ENCODE measurements around the gene TLK1. TPM values are rescaled to one million over a fixed set of nuclear protein-coding genes. Genes with fewer than 3 reads are reported as not detected.

The TLK1 gene
- total and polyA plus RNA-seq, 2 donors (not counting 3 experiments of a cell fraction or from before 2014, with no cell fraction given), result 5.8 to 62.7 TPM

DNA sequence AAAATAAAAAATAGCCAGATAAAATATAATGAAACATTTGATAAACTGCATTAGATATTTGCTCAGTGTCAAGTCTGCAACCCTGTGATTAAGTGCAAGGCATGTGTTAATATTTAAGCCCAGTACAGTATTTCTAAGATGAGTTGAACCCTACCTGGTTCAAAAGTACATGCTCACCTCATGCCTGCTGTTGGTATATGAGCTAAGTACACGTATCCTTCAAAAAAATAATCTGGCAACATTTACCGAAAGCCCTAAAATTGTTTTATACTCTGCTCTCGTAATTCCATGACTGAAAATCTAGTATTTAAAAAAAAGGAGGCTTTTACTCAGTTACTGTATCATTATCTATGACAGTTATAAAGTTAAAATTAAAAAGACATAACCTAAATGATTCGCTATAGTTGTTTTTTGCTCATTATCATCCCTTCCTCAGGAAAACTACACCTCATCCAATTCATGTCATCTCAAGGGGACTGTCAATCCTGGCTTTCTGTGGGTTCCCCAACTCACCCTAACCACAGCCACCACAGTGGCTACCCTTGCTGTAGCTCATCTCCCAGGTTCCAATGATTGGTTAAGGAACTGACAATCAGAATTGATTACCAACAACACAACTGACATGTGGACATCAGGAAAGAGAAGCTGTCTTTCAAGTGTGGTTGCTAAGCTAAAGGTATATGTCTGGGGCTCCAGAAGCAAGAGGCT, 10.6 kb downstream of the TLK1 start:
- FAIRE-seq (no peak), DNase-seq (ENCODE audit: low read depth, low spot score) (no peak)
- no peak overlapping the region for H3K27ac ChIP-seq (ENCODE audit: insufficient read depth, low read depth, low read length)
- POLR2A ChIA-PET, result no interaction called here
- H3K9me3 ChIP-seq (replicated peaks; ENCODE audit: control insufficient read depth, insufficient read depth, low read length), result no peaks in the 10 kb centered on the region
- H2AFZ ChIP-seq (ENCODE audit: low read depth, low read length), result no peak overlapping the region
- TF ChIP-seq, protein P1, sequence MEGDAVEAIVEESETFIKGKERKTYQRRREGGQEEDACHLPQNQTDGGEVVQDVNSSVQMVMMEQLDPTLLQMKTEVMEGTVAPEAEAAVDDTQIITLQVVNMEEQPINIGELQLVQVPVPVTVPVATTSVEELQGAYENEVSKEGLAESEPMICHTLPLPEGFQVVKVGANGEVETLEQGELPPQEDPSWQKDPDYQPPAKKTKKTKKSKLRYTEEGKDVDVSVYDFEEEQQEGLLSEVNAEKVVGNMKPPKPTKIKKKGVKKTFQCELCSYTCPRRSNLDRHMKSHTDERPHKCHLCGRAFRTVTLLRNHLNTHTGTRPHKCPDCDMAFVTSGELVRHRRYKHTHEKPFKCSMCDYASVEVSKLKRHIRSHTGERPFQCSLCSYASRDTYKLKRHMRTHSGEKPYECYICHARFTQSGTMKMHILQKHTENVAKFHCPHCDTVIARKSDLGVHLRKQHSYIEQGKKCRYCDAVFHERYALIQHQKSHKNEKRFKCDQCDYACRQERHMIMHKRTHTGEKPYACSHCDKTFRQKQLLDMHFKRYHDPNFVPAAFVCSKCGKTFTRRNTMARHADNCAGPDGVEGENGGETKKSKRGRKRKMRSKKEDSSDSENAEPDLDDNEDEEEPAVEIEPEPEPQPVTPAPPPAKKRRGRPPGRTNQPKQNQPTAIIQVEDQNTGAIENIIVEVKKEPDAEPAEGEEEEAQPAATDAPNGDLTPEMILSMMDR (IDR thresholded peaks at IDR 0.05; ENCODE audit: extremely low read depth in 1 of 2, insufficient read depth in 1 of 2, low read depth in 1 of 2, low read length in 2 of 2), result no peak
- H3K9me1 ChIP-seq (replicated peaks; ENCODE audit: control insufficient read depth, extremely low read depth, insufficient read depth, low read length), result peaks cover 2% of the 10 kb centered on the region
- peaks cover 37% of the 10 kb centered on the region for H3K4me1 ChIP-seq (ENCODE audit: control insufficient read depth, extremely low read depth, insufficient read depth, low read length)
- H3K79me2 ChIP-seq (ENCODE audit: control insufficient read depth, insufficient read depth, low read length), result peaks cover 89% of the 10 kb centered on the region
- H4K20me1 ChIP-seq (replicated peaks; ENCODE audit: control insufficient read depth, extremely low read depth, insufficient read depth, low read length), result peaks cover 15% of the 10 kb centered on the region
- no peak overlapping the region for H3K4me2 ChIP-seq (ENCODE audit: insufficient read depth, low read length)
- BruUV-seq (replicated peaks), result no TSS peak
- intact Hi-C loops (cut with micrococcal nuclease) (no loop called here), dilution Hi-C loops (cut with MboI; ENCODE audit: extremely low pct_ligation_motif_present, low sequenced_read_pairs) (no loop called here)
- CTCF ChIA-PET, result interaction anchor here (0.8 to 1.5 kb wide), 2 partner anchors 10 to 266 kb away, joined by 3 to 4 read pairs; no protein-coding TSS in a partner anchor
- H3K36me3 ChIP-seq (ENCODE audit: control insufficient read depth in 2 of 2, extremely low read depth in 1 of 2, insufficient read depth in 2 of 2, low read length in 2 of 2), result no peaks in the 10 kb centered on the region
- H3K27me3 ChIP-seq (ENCODE audit: control insufficient read depth in 2 of 2, insufficient read depth in 2 of 2, low read length in 2 of 2), result no peaks in the 10 kb centered on the region
- no peak overlapping the region for H3K9ac ChIP-seq (replicated peaks; ENCODE audit: extremely low read depth, insufficient read depth, low read length)
- H3K4me3 ChIP-seq (replicated peaks in 1 of 3; ENCODE audit: insufficient read depth in 1 of 3, low read depth in 1 of 3, low read length in 3 of 3), result no peak overlapping the region

DNA sequence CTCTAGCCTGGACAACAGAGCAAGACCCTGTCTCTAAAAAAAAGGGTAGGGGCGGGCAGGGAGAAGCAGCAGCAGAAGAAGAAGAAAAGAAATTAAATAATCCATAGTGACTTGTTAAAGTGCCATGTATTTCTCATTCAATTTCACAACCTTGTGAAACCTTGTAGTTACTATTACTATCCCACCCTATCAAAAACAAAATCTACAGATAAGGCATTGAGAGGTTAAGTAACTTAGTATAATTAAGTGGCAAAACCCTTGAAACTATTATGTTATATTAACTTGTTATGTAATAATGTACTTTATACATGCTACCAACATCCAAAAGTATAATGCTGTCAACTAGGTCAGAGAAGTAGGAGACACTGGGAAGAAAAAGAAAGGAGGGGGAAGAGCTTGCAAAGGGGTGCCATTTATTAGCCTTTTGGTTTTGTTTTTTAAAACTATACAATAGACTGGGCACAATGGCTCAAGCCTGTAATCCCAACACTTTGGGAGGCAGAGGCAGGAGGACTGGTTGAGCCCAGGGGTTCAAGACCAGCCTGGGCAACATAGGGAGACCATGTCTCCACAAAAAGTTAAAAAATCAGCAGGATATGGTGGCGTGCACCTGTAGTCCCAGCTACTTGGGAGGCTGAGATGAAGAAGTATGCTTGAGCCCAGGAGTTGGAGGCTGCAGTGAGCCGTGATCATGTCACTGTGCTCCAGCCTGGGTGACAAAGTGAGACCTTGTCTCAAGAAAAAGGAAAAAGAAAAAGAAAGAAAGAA, 11.3 kb downstream of the TLK1 start:
- intact Hi-C loops (cut with micrococcal nuclease), result no loop called here

More for the DNA sequence above, 11.3 kb downstream of the TLK1 start:
- H2AFZ ChIP-seq (ENCODE audit: low read depth, low read length), result no peak overlapping the region
- POLR2A ChIA-PET, result no interaction called here
- no peaks in the 10 kb centered on the region for H3K27me3 ChIP-seq (ENCODE audit: control insufficient read depth in 2 of 2, insufficient read depth in 2 of 2, low read length in 2 of 2)
- peaks cover 30% of the 10 kb centered on the region for H3K4me1 ChIP-seq (ENCODE audit: control insufficient read depth, extremely low read depth, insufficient read depth, low read length)
- H3K27ac ChIP-seq (ENCODE audit: insufficient read depth, low read depth, low read length), result no peak overlapping the region
- peaks cover 89% of the 10 kb centered on the region for H3K79me2 ChIP-seq (ENCODE audit: control insufficient read depth, insufficient read depth, low read length)
- no peaks in the 10 kb centered on the region for H3K9me1 ChIP-seq (replicated peaks; ENCODE audit: control insufficient read depth, extremely low read depth, insufficient read depth, low read length)
- no peak for TF ChIP-seq JUN (IDR thresholded peaks at IDR 0.05; ENCODE audit: borderline replicate concordance, insufficient read depth, insufficient read length, low read depth)
- no peak for TF ChIP-seq EZH2 (IDR thresholded peaks at IDR 0.05; ENCODE audit: borderline replicate concordance, low read depth, low read length, severe bottlenecking)
- no peak for TF ChIP-seq MYC (IDR thresholded peaks at IDR 0.05; ENCODE audit: low read depth, low read length)
- H3K36me3 ChIP-seq (ENCODE audit: control insufficient read depth in 2 of 2, extremely low read depth in 1 of 2, insufficient read depth in 2 of 2, low read length in 2 of 2), result no peaks in the 10 kb centered on the region
- BruUV-seq (replicated peaks), result no TSS peak
- H3K9ac ChIP-seq (replicated peaks; ENCODE audit: extremely low read depth, insufficient read depth, low read length), result no peak overlapping the region
- no peak for FAIRE-seq
- H3K9me3 ChIP-seq (replicated peaks; ENCODE audit: control insufficient read depth, insufficient read depth, low read length), result no peaks in the 10 kb centered on the region
- DNase-seq (ENCODE audit: low read depth, low spot score), result no peak
- H3K4me3 ChIP-seq (replicated peaks in 1 of 3; ENCODE audit: insufficient read depth in 1 of 3, low read depth in 1 of 3, low read length in 3 of 3), result no peak overlapping the region
- CTCF ChIA-PET, result interaction anchor here (1.5 kb wide), 1 partner anchor 267 kb away, joined by 4 read pairs; no protein-coding TSS in a partner anchor
- H3K4me2 ChIP-seq (ENCODE audit: insufficient read depth, low read length), result no peak overlapping the region
- H4K20me1 ChIP-seq (replicated peaks; ENCODE audit: control insufficient read depth, extremely low read depth, insufficient read depth, low read length), result peaks cover 8% of the 10 kb centered on the region
- dilution Hi-C loops (cut with MboI; ENCODE audit: extremely low pct_ligation_motif_present, low sequenced_read_pairs), result no loop called here

Data from endothelial cell of umbilical vein (primary cell).